ENCODE measurements around the gene BTBD9. TPM values are rescaled to one million over a fixed set of nuclear protein-coding genes. Genes with fewer than 3 reads are reported as not detected.
A peak's percentile ranks its signal among the peaks of the same experiment; 100 is the strongest.

BTBD9 gene
- total and polyA plus RNA-seq, 2 donors (not counting 1 experiment from before 2014, with no cell fraction given), result 4.1 to 48.9 TPM

GRCh38 chr6:38162493-38163185, 477.1 kb downstream of the BTBD9 start:
- Histone ChIP-seq H3K9me3 (ENCODE audit: control extremely low read depth in 1 of 3, control insufficient read depth in 2 of 3, insufficient read depth in 1 of 3, low read length in 2 of 3) (no peaks in the 10 kb centered on the region), H3K27ac (ENCODE audit: low read length in 2 of 2) (no peak overlapping the region), H3K4me1 (ENCODE audit: control insufficient read depth in 2 of 2, insufficient read depth in 2 of 2, low read length in 2 of 2) (no peaks in the 10 kb centered on the region), H3K79me2 (ENCODE audit: control insufficient read depth, insufficient read depth, low read length) (no peaks in the 10 kb centered on the region), H3K36me3 (replicated peaks in 1 of 2; ENCODE audit: control extremely low read depth in 1 of 2, control insufficient read depth in 1 of 2, extremely low read depth in 1 of 2, insufficient read depth in 2 of 2, low read length in 1 of 2) (no peaks in the 10 kb centered on the region), H4K20me1 (ENCODE audit: control insufficient read depth, insufficient read depth, low read length, poor library complexity, severe bottlenecking) (no peaks in the 10 kb centered on the region), H3K4me2 (replicated peaks; ENCODE audit: low read depth, low read length, poor library complexity, severe bottlenecking) (no peak overlapping the region), H3K27me3 (replicated peaks in 1 of 4; ENCODE audit: control extremely low read depth in 1 of 4, control insufficient read depth in 3 of 4, insufficient read depth in 4 of 4, low read length in 3 of 4) (no peaks in the 10 kb centered on the region), H2AFZ (ENCODE audit: insufficient read depth, low read depth, low read length, poor library complexity, severe bottlenecking) (no peak overlapping the region), H3K9ac (ENCODE audit: low read length) (no peak overlapping the region), H3K4me3 (ENCODE audit: control extremely low read depth in 1 of 5, extremely low read depth in 1 of 5, insufficient read depth in 1 of 5, low read depth in 2 of 5, low read length in 4 of 5) (no peak overlapping the region)
- CTCF ChIA-PET, result no interaction called here
- DNase-seq (no peak), ATAC-seq (ENCODE audit: low read depth) (no peak)
- intact Hi-C loops (cut with micrococcal nuclease), result no loop called here
- 92% methylated on average over 14 of the region's 17 CpGs for WGBS (ENCODE audit: insufficient coverage)
- no peaks in the 10 kb centered on the region for H3K27me3 Mint-ChIP-seq
- no peak overlapping the region for H3K27ac Mint-ChIP-seq
- H3K4me1 Mint-ChIP-seq, result no peaks in the 10 kb centered on the region
- POLR2A ChIA-PET, result no interaction called here
- no peaks in the 10 kb centered on the region for H3K9me3 Mint-ChIP-seq (ENCODE audit: insufficient read depth)
- no peak overlapping the region for H3K4me3 Mint-ChIP-seq
- TF ChIP-seq EZH2 (IDR thresholded peaks at IDR 0.05; ENCODE audit: borderline replicate concordance, insufficient read depth, low read depth, low read length, poor library complexity, severe bottlenecking), result no peak

GRCh38 chr6:38161754-38162492, 477.8 kb downstream of the BTBD9 start:
- H3K4me2 ChIP-seq (replicated peaks; ENCODE audit: low read depth, low read length, poor library complexity, severe bottlenecking), result no peak overlapping the region
- H3K4me3 ChIP-seq (ENCODE audit: control extremely low read depth in 1 of 5, extremely low read depth in 1 of 5, insufficient read depth in 1 of 5, low read depth in 2 of 5, low read length in 4 of 5), result no peak overlapping the region
- no peak overlapping the region for H3K9ac ChIP-seq (ENCODE audit: low read length)
- 95% methylated on average over 15 of the region's 15 CpGs for WGBS (ENCODE audit: insufficient coverage)
- TF ChIP-seq, protein P1, sequence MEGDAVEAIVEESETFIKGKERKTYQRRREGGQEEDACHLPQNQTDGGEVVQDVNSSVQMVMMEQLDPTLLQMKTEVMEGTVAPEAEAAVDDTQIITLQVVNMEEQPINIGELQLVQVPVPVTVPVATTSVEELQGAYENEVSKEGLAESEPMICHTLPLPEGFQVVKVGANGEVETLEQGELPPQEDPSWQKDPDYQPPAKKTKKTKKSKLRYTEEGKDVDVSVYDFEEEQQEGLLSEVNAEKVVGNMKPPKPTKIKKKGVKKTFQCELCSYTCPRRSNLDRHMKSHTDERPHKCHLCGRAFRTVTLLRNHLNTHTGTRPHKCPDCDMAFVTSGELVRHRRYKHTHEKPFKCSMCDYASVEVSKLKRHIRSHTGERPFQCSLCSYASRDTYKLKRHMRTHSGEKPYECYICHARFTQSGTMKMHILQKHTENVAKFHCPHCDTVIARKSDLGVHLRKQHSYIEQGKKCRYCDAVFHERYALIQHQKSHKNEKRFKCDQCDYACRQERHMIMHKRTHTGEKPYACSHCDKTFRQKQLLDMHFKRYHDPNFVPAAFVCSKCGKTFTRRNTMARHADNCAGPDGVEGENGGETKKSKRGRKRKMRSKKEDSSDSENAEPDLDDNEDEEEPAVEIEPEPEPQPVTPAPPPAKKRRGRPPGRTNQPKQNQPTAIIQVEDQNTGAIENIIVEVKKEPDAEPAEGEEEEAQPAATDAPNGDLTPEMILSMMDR (IDR thresholded peaks at IDR 0.05), result no peak
- TF ChIP-seq EZH2 (IDR thresholded peaks at IDR 0.05; ENCODE audit: borderline replicate concordance, insufficient read depth, low read depth, low read length, poor library complexity, severe bottlenecking), result no peak
- H3K79me2 ChIP-seq (ENCODE audit: control insufficient read depth, insufficient read depth, low read length), result no peaks in the 10 kb centered on the region
- Mint-ChIP-seq H3K27ac (peak overlapping the region; percentile 3), H3K27me3 (no peaks in the 10 kb centered on the region), H3K4me1 (no peaks in the 10 kb centered on the region), H3K9me3 (ENCODE audit: insufficient read depth) (no peaks in the 10 kb centered on the region), H3K4me3 (no peak overlapping the region)
- no peaks in the 10 kb centered on the region for H4K20me1 ChIP-seq (ENCODE audit: control insufficient read depth, insufficient read depth, low read length, poor library complexity, severe bottlenecking)
- ChIA-PET POLR2A (no interaction called here), CTCF (no interaction called here)
- intact Hi-C loops (cut with micrococcal nuclease), result no loop called here
- no peak for DNase-seq
- H3K27ac ChIP-seq (ENCODE audit: low read length in 2 of 2), result no peak overlapping the region
- no peak overlapping the region for H2AFZ ChIP-seq (ENCODE audit: insufficient read depth, low read depth, low read length, poor library complexity, severe bottlenecking)
- no peaks in the 10 kb centered on the region for H3K9me3 ChIP-seq (ENCODE audit: control extremely low read depth in 1 of 3, control insufficient read depth in 2 of 3, insufficient read depth in 1 of 3, low read length in 2 of 3)
- ATAC-seq (ENCODE audit: low read depth), result no peak
- no peaks in the 10 kb centered on the region for H3K27me3 ChIP-seq (replicated peaks in 1 of 4; ENCODE audit: control extremely low read depth in 1 of 4, control insufficient read depth in 3 of 4, insufficient read depth in 4 of 4, low read length in 3 of 4)
- H3K36me3 ChIP-seq (replicated peaks in 1 of 2; ENCODE audit: control extremely low read depth in 1 of 2, control insufficient read depth in 1 of 2, extremely low read depth in 1 of 2, insufficient read depth in 2 of 2, low read length in 1 of 2), result no peaks in the 10 kb centered on the region
- H3K4me1 ChIP-seq (ENCODE audit: control insufficient read depth in 2 of 2, insufficient read depth in 2 of 2, low read length in 2 of 2), result no peaks in the 10 kb centered on the region

All from B cell (primary cell).